Left ventricle myocardium inferior (tissue), 1 donor: ENCODE results near the gene IGFBP1. TPM values are rescaled to one million over a fixed set of nuclear protein-coding genes. Genes with fewer than 3 reads are reported as not detected.
A peak's percentile ranks its signal among the peaks of the same experiment; 100 is the strongest.

Experiments used
- DNase-seq: peaks from one replicate; pipeline ENCODE4 v3.0.0-alpha.2; 2020
- H3K27ac ChIP-seq: fragments of 200-600 bp; replicated peaks from 2 replicates; pipeline ENCODE4 v1.8.0; 2021
- H3K27me3 ChIP-seq: fragments of 200-600 bp; 2 replicates; pipeline ENCODE4 v1.8.0; 2021; ENCODE audit warnings: low read depth
- H3K36me3 ChIP-seq: fragments of 200-600 bp; 2 replicates; pipeline ENCODE4 v1.8.0; 2021
- H3K4me1 ChIP-seq: fragments of 200-600 bp; 2 replicates; pipeline ENCODE4 v1.8.0; 2021
- H3K4me3 ChIP-seq: fragments of 200-600 bp; 2 replicates; pipeline ENCODE4 v1.8.0; 2021; ENCODE audit warnings: mild to moderate bottlenecking, moderate library complexity
- H3K9me3 ChIP-seq: fragments of 200-600 bp; replicated peaks from 2 replicates; pipeline ENCODE4 v1.8.0; 2021
- intact Hi-C: fragments of 100-400 bp; cut with micrococcal nuclease; formaldehyde crosslinking; loops from one replicate; pipeline ENCODE4 v1.11.0; 2022
- total RNA-seq: library from RNA; stranded (reverse); fragmentation: NEBNext Ultra II Directional; extraction: Animal tissue kit (Norgen Biotek cat#: 25700); gene quantifications from one replicate; pipeline ENCODE4 v1.2.1, GENCODE V29; 2021
- TF ChIP-seq, protein P1 (sequence below): fragments of 200-600 bp; IDR thresholded peaks from 2 replicates; pipeline ENCODE4 v1.8.0; 2021; ENCODE audit warnings: antibody characterized with exemption, mild to moderate bottlenecking, borderline replicate concordance
- donor health status: DM: no; HTN: yes; CAD: no; lungs with severe emphysema.

The IGFBP1 gene
- total RNA-seq, 1 donor from 2014 or later = not detected

DNA sequence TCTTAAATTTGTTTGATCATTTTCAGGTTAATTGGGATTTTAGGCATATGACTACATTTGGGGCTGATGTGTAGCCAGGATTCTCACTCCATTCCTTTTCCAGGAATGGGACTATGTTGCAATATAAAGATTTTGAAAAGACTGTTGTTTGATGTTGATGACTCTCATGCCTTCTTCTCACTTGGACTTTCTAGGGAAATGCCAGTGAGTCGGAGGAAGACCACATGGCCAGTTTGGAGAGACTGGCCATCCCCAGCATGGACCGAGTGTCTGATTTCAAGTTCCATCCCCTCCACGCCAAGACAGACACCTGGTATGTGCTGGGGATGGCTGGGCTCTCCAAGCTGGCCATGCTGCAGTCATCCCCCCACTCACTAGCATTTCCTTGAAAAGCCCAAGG is 27.3 kb downstream of the IGFBP1 start:
- H3K4me3 ChIP-seq = no peak overlapping the region
- no peak overlapping the region for H3K27ac ChIP-seq
- H3K9me3 ChIP-seq = no peaks in the 10 kb centered on the region
- intact Hi-C loops = loop anchor here (5.0 to 10.0 kb wide), 2 partner anchors 1267 to 1339 kb away; no protein-coding TSS in a partner anchor
- DNase-seq = no peak
- H3K27me3 ChIP-seq = peaks cover 6% of the 10 kb centered on the region
- TF ChIP-seq, protein P1, sequence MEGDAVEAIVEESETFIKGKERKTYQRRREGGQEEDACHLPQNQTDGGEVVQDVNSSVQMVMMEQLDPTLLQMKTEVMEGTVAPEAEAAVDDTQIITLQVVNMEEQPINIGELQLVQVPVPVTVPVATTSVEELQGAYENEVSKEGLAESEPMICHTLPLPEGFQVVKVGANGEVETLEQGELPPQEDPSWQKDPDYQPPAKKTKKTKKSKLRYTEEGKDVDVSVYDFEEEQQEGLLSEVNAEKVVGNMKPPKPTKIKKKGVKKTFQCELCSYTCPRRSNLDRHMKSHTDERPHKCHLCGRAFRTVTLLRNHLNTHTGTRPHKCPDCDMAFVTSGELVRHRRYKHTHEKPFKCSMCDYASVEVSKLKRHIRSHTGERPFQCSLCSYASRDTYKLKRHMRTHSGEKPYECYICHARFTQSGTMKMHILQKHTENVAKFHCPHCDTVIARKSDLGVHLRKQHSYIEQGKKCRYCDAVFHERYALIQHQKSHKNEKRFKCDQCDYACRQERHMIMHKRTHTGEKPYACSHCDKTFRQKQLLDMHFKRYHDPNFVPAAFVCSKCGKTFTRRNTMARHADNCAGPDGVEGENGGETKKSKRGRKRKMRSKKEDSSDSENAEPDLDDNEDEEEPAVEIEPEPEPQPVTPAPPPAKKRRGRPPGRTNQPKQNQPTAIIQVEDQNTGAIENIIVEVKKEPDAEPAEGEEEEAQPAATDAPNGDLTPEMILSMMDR = no peak
- peaks cover 41% of the 10 kb centered on the region for H3K36me3 ChIP-seq
- peaks cover 32% of the 10 kb centered on the region for H3K4me1 ChIP-seq

DNA sequence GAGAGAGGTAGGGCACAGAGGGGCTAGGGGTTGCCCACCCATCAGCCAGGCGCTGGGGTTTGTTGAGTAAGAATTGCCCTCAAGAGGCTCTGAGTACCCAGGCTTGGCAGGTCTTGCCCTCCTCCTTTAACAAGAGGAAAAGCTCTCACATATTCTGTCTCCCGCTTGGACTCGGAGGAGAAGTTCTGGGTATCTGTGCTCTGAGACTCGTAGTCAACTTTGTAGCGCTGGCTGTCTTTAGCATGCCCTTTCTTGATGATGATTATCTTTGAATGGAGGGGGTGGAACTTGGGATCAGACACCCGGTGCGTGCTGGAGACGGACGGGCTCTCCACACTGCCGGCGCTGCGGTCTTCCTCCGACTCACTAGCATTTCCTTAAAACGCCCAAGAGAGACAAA is 28.8 kb downstream of the IGFBP1 start:
- no peak overlapping the region for H3K27ac ChIP-seq
- TF ChIP-seq, protein P1 = no peak
- H3K4me1 ChIP-seq = peaks cover 45% of the 10 kb centered on the region
- no peaks in the 10 kb centered on the region for H3K9me3 ChIP-seq
- intact Hi-C loops = loop anchor here (5.0 to 10.0 kb wide), 2 partner anchors 1265 to 1338 kb away; no protein-coding TSS in a partner anchor
- peaks cover 10% of the 10 kb centered on the region for H3K27me3 ChIP-seq
- H3K4me3 ChIP-seq = no peak overlapping the region
- H3K36me3 ChIP-seq = peaks cover 41% of the 10 kb centered on the region
- DNase-seq = no peak

DNA sequence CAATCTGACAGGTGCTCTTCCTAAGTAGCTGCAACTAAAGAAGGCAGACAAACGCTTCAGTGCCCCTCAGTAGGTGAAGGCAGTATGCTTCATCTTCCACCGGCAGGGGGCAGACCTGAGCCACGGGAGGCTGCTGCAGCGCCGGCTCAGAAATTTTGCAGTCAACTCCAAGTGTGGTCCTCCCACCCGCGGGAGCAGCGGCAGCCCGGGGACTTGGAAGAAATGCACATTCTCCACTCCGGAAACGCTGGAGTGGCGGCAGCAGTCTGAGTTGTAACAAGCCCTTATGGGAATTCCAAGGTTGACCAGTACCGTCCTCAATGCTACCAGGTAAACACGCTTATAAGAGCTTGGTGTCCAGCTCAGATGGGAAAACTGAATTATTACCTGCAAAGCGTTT is 29.4 kb downstream of the IGFBP1 start:
- peaks cover 38% of the 10 kb centered on the region for H3K36me3 ChIP-seq
- H3K4me3 ChIP-seq = peak overlapping the region; percentile 75
- TF ChIP-seq, protein P1 = peak; percentile 99
- H3K9me3 ChIP-seq = no peaks in the 10 kb centered on the region
- peak; percentile 82 for DNase-seq
- no peak overlapping the region for H3K27ac ChIP-seq
- H3K4me1 ChIP-seq = peaks cover 51% of the 10 kb centered on the region
- peaks cover 10% of the 10 kb centered on the region for H3K27me3 ChIP-seq
- intact Hi-C loops = loop anchor here (5.0 to 10.0 kb wide), 2 partner anchors 1265 to 1337 kb away; no protein-coding TSS in a partner anchor

DNA sequence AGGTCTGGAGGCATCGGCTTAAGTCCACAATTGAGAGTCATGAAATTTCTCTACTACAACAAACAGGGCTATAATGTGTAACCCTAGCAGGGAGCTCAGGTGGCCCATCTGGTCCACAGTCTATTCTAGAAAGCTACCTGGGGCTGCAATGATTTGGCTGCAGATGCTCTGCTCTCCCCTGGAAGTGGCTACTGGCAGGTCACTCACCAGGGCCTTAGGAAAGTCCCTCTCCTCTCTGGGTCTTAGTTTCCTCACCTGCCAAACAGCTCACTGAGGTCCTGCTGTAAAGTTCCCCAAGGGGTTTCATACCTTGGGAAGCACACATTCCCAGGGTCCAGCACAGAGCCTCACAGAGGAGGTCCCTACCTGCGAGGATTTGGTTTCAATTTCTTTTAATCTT is 30.3 kb downstream of the IGFBP1 start:
- H3K27ac ChIP-seq = no peak overlapping the region
- TF ChIP-seq, protein P1 = no peak
- intact Hi-C loops = loop anchor here (5.0 to 10.0 kb wide), 2 partner anchors 1264 to 1336 kb away; no protein-coding TSS in a partner anchor
- H3K9me3 ChIP-seq = no peaks in the 10 kb centered on the region
- H3K4me3 ChIP-seq = peak overlapping the region; percentile 75
- peaks cover 29% of the 10 kb centered on the region for H3K36me3 ChIP-seq
- no peak for DNase-seq
- peaks cover 10% of the 10 kb centered on the region for H3K27me3 ChIP-seq
- H3K4me1 ChIP-seq = peaks cover 56% of the 10 kb centered on the region

DNA sequence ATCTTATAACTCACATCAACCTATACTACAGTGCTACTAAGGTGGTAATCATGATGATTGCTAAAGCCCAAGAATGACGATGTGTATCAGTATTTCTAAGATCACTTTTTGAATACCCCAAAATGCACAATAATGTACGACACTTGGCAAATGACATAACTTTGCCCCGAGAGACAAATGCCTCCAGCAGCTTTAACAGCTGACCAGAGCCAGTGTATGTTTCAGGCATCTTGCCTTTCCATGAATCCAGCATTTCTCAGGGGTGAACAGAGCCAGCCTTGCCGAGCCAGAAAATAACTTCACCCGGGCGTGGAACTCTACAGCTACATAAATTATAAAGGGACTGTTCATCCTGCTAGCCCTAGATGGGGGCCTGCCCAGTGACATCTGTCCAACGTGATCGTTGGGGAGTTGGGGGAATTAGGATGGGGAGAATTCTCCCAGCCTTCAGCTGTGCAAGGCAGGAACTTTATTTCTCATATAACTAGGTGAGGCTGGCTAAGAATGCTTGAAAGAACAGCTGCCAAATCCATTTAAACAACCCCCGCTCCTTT is 31.0 kb downstream of the IGFBP1 start:
- intact Hi-C loops = loop anchor here (5.0 to 10.0 kb wide), 2 partner anchors 1263 to 1335 kb away; no protein-coding TSS in a partner anchor
- H3K4me3 ChIP-seq = peak overlapping the region; percentile 75
- peaks cover 10% of the 10 kb centered on the region for H3K27me3 ChIP-seq
- peaks cover 23% of the 10 kb centered on the region for H3K36me3 ChIP-seq
- DNase-seq = no peak
- H3K27ac ChIP-seq = peak overlapping the region; percentile 5
- TF ChIP-seq, protein P1 = no peak
- peaks cover 56% of the 10 kb centered on the region for H3K4me1 ChIP-seq
- no peaks in the 10 kb centered on the region for H3K9me3 ChIP-seq
